HepG2 (cell line): ENCODE results near the gene AP5Z1. TPM values are rescaled to one million over a fixed set of nuclear protein-coding genes. Genes with fewer than 3 reads are reported as not detected.

Experiments
- ATM ChIP-seq: fragments of 450-650 bp; IDR thresholded peaks from 2 replicates; pipeline ENCODE4 v1.7.1; 2017; ENCODE audit warnings: mild to moderate bottlenecking, borderline replicate concordance
- CENPX ChIP-seq: sonication (generic); formaldehyde crosslinking; IDR thresholded peaks from 2 replicates; pipeline ENCODE4 v1.9.0; 2021; ENCODE audit warnings: mild to moderate bottlenecking, missing genetic modification reagents, moderate library complexity
- CREM ChIP-seq, 2 experiments: sonication (generic) in 1 of 2; formaldehyde crosslinking in 1 of 2; IDR thresholded peaks; 2 replicates each; pipeline versions ENCODE4 v1.4.0 to v1.6.1; 2016 to 2020; ENCODE audit warnings: antibody characterized with exemption in 1 of 2, mild to moderate bottlenecking in 1 of 2, missing genetic modification reagents in 1 of 2
- DPF2 ChIP-seq: sonication (generic); formaldehyde crosslinking; IDR thresholded peaks from 2 replicates; pipeline ENCODE4 v1.4.0; 2020; ENCODE audit warnings: mild to moderate bottlenecking, low read depth, missing genetic modification reagents, borderline replicate concordance
- ETV6 ChIP-seq: sonication (generic); formaldehyde crosslinking; conservative IDR thresholded peaks from 2 replicates; pipeline ENCODE4 v1.4.0; 2020; ENCODE audit warnings: missing genetic modification reagents
- FOXO1 ChIP-seq: sonication (generic); formaldehyde crosslinking; IDR thresholded peaks from 2 replicates; pipeline ENCODE4 v1.4.0; 2020; ENCODE audit warnings: missing genetic modification reagents
- GTF2F1 ChIP-seq: fragments of 150-350 bp; IDR thresholded peaks from 2 replicates; pipeline ENCODE4 v1.6.1; 2014; ENCODE audit warnings: low read length
- IRF2 ChIP-seq: IDR thresholded peaks from 2 replicates; pipeline ENCODE4 v1.6.1; 2018; ENCODE audit warnings: missing genetic modification reagents, missing compliant biosample characterization
- MED8 ChIP-seq: sonication (generic); formaldehyde crosslinking; IDR thresholded peaks from 2 replicates; pipeline ENCODE4 v1.8.1; 2023; ENCODE audit warnings: mild to moderate bottlenecking, missing genetic modification reagents; ENCODE audit not compliant: insufficient replicate concordance
- NCOA1 ChIP-seq: sonication (generic); formaldehyde crosslinking; IDR thresholded peaks from 2 replicates; pipeline ENCODE4 v1.9.0; 2021; ENCODE audit warnings: missing genetic modification reagents
- RNF2 ChIP-seq: fragments of 450-650 bp; conservative IDR thresholded peaks from 2 replicates; pipeline ENCODE4 v1.6.1; 2016; ENCODE audit warnings: low read depth
- SKIL ChIP-seq: sonication (generic); formaldehyde crosslinking; IDR thresholded peaks from 2 replicates; pipeline ENCODE4 v1.8.0; 2022; ENCODE audit warnings: missing genetic modification reagents, mild to moderate bottlenecking, moderate library complexity, borderline replicate concordance
- SMARCC2 ChIP-seq: fragments of 450-650 bp; IDR thresholded peaks from 2 replicates; pipeline ENCODE4 v1.6.1; 2017; ENCODE audit warnings: antibody characterized with exemption, mild to moderate bottlenecking
- TBP ChIP-seq: sonication (generic); formaldehyde crosslinking; IDR thresholded peaks from 2 replicates; pipeline ENCODE4 v1.5.0; 2020; ENCODE audit warnings: missing genetic modification reagents
- ZNF136 ChIP-seq: sonication (generic); formaldehyde crosslinking; IDR thresholded peaks from 2 replicates; pipeline ENCODE4 v1.8.1; 2022; ENCODE audit warnings: low read depth, mild to moderate bottlenecking, moderate library complexity, missing genetic modification reagents
- ZNF253 ChIP-seq: sonication (generic); formaldehyde crosslinking; IDR thresholded peaks from 2 replicates; pipeline ENCODE4 v1.8.0; 2022; ENCODE audit warnings: mild to moderate bottlenecking, missing genetic modification reagents, borderline replicate concordance
- ZNF343 ChIP-seq: sonication (generic); formaldehyde crosslinking; IDR thresholded peaks from 2 replicates; pipeline ENCODE4 v1.4.0; 2020; ENCODE audit warnings: mild to moderate bottlenecking, missing genetic modification reagents
- ZNF557 ChIP-seq: sonication (generic); formaldehyde crosslinking; IDR thresholded peaks from 2 replicates; pipeline ENCODE4 v1.4.0; 2020; ENCODE audit warnings: missing genetic modification reagents
- ZNF703 ChIP-seq: sonication (generic); formaldehyde crosslinking; IDR thresholded peaks from 2 replicates; pipeline ENCODE4 v1.5.1; 2020; ENCODE audit warnings: missing genetic modification reagents, mild to moderate bottlenecking, moderate library complexity, borderline replicate concordance
- ZNF737 ChIP-seq: sonication (generic); formaldehyde crosslinking; IDR thresholded peaks from 2 replicates; pipeline ENCODE4 v1.5.0; 2020; ENCODE audit warnings: missing genetic modification reagents, mild to moderate bottlenecking, borderline replicate concordance
- ZNF781 ChIP-seq: sonication (generic); formaldehyde crosslinking; IDR thresholded peaks from 2 replicates; pipeline ENCODE4 v1.5.1; 2020; ENCODE audit warnings: borderline replicate concordance, mild to moderate bottlenecking, missing genetic modification reagents; ENCODE audit errors: not compliant biosample characterization
- polyA plus RNA-seq, 8 experiments: library from polyadenylated mRNA; depleted of rRNA in 3 of 8; stranded (reverse) in 7 of 8; unstranded in 1 of 8; fragments of >200 nt; fragmentation: Illumina TruSeq in 4 of 8; extraction: Trizol in 4 of 8; gene quantifications; 2 replicates each; pipeline versions ENCODE4 v1.2.1 to v1.2.3, GENCODE V29; 2011 to 2016; ENCODE audit warnings: low read depth in 4 of 8, missing spikeins in 1 of 8, mixed read lengths in 1 of 8; ENCODE audit not compliant: insufficient read depth in 1 of 8
- total RNA-seq, 5 experiments: library from RNA; depleted of rRNA; stranded (reverse); fragments of >200 nt; fragmentation: Illumina TruSeq; extraction: Trizol; gene quantifications; 2 replicates each; pipeline ENCODE4 v1.2.3, GENCODE V29; 2016; ENCODE audit warnings: low read depth in 1 of 5
- TF ChIP-seq, protein P1 (sequence below): sonication (generic); formaldehyde crosslinking; IDR thresholded peaks from 2 replicates; pipeline ENCODE4 v1.4.0; 2020; ENCODE audit warnings: mild to moderate bottlenecking, missing genetic modification reagents
- TF ChIP-seq, protein P2 (sequence below): IDR thresholded peaks from 2 replicates; pipeline ENCODE4 v1.6.1; 2016; ENCODE audit warnings: low read depth, control low read depth
- TF ChIP-seq, protein P3 (sequence below): sonication (generic); formaldehyde crosslinking; IDR thresholded peaks from 2 replicates; pipeline ENCODE4 v1.4.0; 2020; ENCODE audit warnings: missing genetic modification reagents
- TF ChIP-seq, protein P4 (sequence below): IDR thresholded peaks from 2 replicates; pipeline ENCODE4 v1.6.1; 2016; ENCODE audit warnings: missing genetic modification reagents, missing compliant biosample characterization

AP5Z1 gene
- total and polyA plus RNA-seq, 2 of the 13 experiments (the other 11 are each of a cell fraction or from before 2014, with no cell fraction given): 9.3 to 15.1 TPM

GRCh38 chr7:4739528-4739992 lies 35.9 kb upstream of the AP5Z1 start (continued):
- TF ChIP-seq, protein P1, sequence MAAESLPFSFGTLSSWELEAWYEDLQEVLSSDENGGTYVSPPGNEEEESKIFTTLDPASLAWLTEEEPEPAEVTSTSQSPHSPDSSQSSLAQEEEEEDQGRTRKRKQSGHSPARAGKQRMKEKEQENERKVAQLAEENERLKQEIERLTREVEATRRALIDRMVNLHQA (CRISPR knock-in tag): no peak
- no peak for TF ChIP-seq SMARCC2
- TF ChIP-seq MED8 (CRISPR knock-in tag): no peak
- no peak for TF ChIP-seq ZNF253 (CRISPR knock-in tag)
- TF ChIP-seq ATM: no peak
- TF ChIP-seq ZNF136 (CRISPR knock-in tag): no peak
- TF ChIP-seq, protein P2, sequence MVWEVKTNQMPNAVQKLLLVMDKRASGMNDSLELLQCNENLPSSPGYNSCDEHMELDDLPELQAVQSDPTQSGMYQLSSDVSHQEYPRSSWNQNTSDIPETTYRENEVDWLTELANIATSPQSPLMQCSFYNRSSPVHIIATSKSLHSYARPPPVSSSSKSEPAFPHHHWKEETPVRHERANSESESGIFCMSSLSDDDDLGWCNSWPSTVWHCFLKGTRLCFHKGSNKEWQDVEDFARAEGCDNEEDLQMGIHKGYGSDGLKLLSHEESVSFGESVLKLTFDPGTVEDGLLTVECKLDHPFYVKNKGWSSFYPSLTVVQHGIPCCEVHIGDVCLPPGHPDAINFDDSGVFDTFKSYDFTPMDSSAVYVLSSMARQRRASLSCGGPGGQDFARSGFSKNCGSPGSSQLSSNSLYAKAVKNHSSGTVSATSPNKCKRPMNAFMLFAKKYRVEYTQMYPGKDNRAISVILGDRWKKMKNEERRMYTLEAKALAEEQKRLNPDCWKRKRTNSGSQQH (CRISPR knock-in tag): no peak
- no peak; the same call in 1 of the 2 replicates for TF ChIP-seq FOXO1 (CRISPR knock-in tag)
- TF ChIP-seq ZNF343 (CRISPR knock-in tag): 0 out of 2 replicates have a peak, but pooled peaks have one; percentile 35
- TF ChIP-seq CREM (IDR thresholded peaks at IDR 0.05): 0 out of 2 replicates have a peak, but pooled peaks have one; percentile 13
- no peak for TF ChIP-seq CREM (CRISPR knock-in tag; IDR thresholded peaks at IDR 0.05)
- TF ChIP-seq, protein P3, sequence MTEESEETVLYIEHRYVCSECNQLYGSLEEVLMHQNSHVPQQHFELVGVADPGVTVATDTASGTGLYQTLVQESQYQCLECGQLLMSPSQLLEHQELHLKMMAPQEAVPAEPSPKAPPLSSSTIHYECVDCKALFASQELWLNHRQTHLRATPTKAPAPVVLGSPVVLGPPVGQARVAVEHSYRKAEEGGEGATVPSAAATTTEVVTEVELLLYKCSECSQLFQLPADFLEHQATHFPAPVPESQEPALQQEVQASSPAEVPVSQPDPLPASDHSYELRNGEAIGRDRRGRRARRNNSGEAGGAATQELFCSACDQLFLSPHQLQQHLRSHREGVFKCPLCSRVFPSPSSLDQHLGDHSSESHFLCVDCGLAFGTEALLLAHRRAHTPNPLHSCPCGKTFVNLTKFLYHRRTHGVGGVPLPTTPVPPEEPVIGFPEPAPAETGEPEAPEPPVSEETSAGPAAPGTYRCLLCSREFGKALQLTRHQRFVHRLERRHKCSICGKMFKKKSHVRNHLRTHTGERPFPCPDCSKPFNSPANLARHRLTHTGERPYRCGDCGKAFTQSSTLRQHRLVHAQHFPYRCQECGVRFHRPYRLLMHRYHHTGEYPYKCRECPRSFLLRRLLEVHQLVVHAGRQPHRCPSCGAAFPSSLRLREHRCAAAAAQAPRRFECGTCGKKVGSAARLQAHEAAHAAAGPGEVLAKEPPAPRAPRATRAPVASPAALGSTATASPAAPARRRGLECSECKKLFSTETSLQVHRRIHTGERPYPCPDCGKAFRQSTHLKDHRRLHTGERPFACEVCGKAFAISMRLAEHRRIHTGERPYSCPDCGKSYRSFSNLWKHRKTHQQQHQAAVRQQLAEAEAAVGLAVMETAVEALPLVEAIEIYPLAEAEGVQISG (CRISPR knock-in tag): no peak
- TF ChIP-seq RNF2: no peak
- no peak for TF ChIP-seq CENPX (CRISPR knock-in tag)
- TF ChIP-seq ZNF781 (CRISPR knock-in tag): no peak
- TF ChIP-seq NCOA1 (CRISPR knock-in tag): 0 out of 2 replicates have a peak, but pooled peaks have one; percentile 34
- no peak for TF ChIP-seq ZNF737 (CRISPR knock-in tag)
- TF ChIP-seq ZNF703 (CRISPR knock-in tag): no peak
- TF ChIP-seq DPF2 (CRISPR knock-in tag): 0 out of 2 replicates have a peak, but pooled peaks have one; percentile 35
- TF ChIP-seq TBP (CRISPR knock-in tag): no peak
- TF ChIP-seq SKIL (CRISPR knock-in tag): no peak
- TF ChIP-seq, protein P4, sequence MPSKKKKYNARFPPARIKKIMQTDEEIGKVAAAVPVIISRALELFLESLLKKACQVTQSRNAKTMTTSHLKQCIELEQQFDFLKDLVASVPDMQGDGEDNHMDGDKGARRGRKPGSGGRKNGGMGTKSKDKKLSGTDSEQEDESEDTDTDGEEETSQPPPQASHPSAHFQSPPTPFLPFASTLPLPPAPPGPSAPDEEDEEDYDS: 0 out of 2 replicates have a peak, but pooled peaks have one; percentile 32
- TF ChIP-seq ZNF557: no peak
- TF ChIP-seq ETV6: no peak
- TF ChIP-seq GTF2F1: no peak
- 0 out of 2 replicates have a peak, but pooled peaks have one; percentile 36 for TF ChIP-seq IRF2 (CRISPR knock-in tag)
